Caki2 (cell line): ENCODE results near the gene ITM2B. TPM values are rescaled to one million over a fixed set of nuclear protein-coding genes. Genes with fewer than 3 reads are reported as not detected.

Experiments used
- DNase-seq: peaks from one replicate; pipeline ENCODE4 v3.0.0-alpha.2; 2015; ENCODE audit warnings: low read depth
- in situ Hi-C: cut with HindIII; loops from 2 replicates; pipeline ENCODE4 v1.10.0; 2016; ENCODE audit warnings: low sequenced_read_pairs, low pct_unique_long_range_greater_than_20kb, mixed read lengths
- total RNA-seq: library from RNA; depleted of rRNA; stranded (reverse); fragments of >200 nt; shearing (Covaris generic); gene quantifications from 2 replicates; pipeline ENCODE4 v1.2.3, GENCODE V29; 2014; ENCODE audit warnings: low replicate concordance

The ITM2B gene
- total RNA-seq, 1 experiment from 2014 or later = 179 TPM

- DNase-seq = no peak
- in situ Hi-C loops = no loop called here
These were observed 18.6 kb downstream of the ITM2B start for GRCh38 chr13:48251611-48252081.

DNA sequence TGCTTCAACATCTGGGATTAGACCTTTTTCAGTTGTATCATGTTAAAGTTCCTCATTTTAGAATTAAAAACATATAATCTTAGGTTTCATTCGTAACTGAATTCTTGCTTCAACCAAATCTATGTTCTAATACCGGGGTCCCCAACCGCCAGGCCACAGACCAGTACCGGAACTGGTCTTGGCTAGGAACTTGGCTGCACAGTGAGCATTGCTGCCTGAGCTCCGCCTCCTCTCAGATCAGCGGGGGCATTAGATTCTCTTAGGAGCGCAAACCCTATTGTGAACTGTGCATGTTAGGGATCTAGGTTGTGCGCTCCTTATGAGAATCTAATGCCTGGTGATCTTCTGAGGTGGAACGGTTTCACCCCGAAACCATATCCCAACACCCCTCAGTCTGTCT lies 19.2 kb downstream of the ITM2B start:
- in situ Hi-C loops = no loop called here
- DNase-seq = no peak

GRCh38 chr13:48253849-48254248 lies 20.8 kb downstream of the ITM2B start:
- no peak for DNase-seq
- in situ Hi-C loops = no loop called here

- in situ Hi-C loops = no loop called here
- no peak for DNase-seq
These were observed 22.1 kb downstream of the ITM2B start for GRCh38 chr13:48255090-48255489.

DNA sequence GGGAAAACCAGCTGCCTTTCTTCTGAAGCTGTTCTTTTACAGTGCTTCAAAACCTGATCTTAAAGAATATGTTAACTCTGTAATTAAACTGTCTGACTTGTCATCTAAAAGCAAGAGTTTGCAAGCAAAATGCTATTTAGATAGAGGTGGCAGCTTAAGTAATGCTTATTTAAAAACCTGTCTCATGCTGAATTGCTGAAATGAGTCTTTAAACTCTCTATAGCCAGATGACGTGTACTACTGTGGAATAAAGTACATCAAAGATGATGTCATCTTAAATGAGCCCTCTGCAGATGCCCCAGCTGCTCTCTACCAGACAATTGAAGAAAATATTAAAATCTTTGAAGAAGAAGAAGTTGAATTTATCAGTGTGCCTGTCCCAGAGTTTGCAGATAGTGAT lies 22.9 kb downstream of the ITM2B start:
- in situ Hi-C loops = no loop called here
- no peak for DNase-seq

DNA sequence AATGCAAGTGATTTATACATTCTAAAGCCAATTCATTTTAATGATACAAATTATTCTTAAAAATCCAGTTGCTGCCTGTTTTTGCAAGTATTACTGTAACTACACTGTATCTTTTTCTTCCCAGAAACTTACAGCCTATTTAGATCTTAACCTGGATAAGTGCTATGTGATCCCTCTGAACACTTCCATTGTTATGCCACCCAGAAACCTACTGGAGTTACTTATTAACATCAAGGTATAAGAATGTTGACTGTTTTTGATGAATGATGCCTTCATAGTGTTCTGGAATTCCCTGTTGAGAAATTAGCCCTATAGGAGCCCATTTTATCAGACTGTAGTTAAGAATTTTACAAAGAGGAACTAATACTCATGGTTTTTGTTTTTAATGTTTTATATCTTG lies 25.0 kb downstream of the ITM2B start:
- in situ Hi-C loops = no loop called here
- peak; percentile 39 for DNase-seq

DNA sequence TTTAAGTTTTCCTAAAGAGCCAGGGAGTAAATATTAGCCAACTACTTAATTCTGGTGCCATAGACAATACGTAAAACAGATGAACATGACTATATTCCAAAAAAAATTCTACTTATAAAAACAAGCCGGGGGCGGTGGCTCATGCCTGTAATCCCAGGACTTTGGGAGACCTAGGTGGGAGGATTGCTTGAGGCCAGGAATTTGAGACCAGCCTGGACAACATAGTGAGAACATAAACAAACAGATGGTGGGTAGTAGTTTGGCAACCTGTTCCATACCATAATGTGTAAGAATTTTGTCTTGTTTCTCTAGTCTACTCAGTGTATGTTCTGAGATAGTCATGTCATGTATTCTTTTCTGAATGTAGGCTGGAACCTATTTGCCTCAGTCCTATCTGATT lies 25.4 kb downstream of the ITM2B start:
- no peak for DNase-seq
- in situ Hi-C loops = no loop called here

DNA sequence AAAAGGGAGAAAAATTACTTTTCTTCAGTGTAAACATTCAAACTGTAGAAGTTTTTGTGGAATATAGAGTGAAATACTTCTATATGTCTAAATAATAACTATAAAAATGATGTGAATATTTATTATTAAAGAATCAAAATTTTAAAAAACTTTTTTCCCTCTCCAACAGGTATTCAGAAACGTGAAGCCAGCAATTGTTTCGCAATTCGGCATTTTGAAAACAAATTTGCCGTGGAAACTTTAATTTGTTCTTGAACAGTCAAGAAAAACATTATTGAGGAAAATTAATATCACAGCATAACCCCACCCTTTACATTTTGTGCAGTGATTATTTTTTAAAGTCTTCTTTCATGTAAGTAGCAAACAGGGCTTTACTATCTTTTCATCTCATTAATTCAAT lies 28.0 kb downstream of the ITM2B start:
- DNase-seq = no peak
- in situ Hi-C loops = no loop called here

GRCh38 chr13:48263196-48263595 lies 30.2 kb downstream of the ITM2B start:
- peak; percentile 14 for DNase-seq
- in situ Hi-C loops = no loop called here

- in situ Hi-C loops = no loop called here
- DNase-seq = no peak
These were observed 31.1 kb downstream of the ITM2B start for GRCh38 chr13:48264058-48264457.

- in situ Hi-C loops = no loop called here
- no peak for DNase-seq
These were observed 32.3 kb downstream of the ITM2B start for GRCh38 chr13:48265217-48265815.

GRCh38 chr13:48266150-48266549 lies 33.1 kb downstream of the ITM2B start:
- in situ Hi-C loops = no loop called here
- DNase-seq = no peak

DNA sequence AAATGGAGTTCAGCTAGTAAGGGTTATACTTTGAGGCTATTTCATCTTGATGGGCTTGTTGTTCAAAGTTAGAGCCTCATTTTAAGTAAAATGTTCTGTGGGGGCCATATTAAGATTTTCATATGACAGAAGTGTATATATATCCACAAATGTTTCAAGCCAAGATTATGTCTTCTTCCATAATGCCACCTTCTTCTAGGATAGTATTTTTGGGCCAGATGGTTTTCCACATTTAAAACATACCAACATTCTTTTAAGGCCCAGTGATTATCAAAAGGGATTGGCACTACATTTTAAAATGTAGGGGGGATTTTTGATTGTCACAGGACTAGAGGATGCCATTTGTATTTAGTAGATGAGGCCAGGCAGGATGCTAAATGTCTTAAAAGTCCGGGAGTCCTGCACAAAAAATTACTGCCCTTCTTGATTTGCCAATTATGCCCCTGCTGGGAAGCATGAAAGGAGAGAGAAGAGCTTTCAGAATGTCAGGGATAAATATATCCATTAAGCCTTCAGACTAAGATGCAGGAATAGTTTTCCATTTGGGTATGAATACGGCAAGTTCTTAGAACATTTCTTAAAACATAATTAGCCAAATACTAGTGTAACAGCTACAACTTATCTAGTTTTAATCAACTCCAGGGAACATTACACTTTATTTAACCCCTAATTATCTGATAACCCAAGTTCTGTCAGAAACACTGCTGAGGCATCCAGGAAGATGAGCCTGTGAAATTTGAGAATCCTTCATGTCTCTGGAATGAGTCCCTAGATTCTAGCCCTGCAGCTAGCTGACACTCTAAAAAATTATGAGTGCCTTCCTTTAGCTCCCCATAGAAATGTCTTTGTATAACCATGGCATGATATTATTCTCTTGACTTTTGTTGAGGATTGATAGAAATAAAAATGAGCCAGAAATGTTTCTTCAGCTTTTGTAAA lies 34.0 kb downstream of the ITM2B start:
- no peak for DNase-seq
- in situ Hi-C loops = no loop called here

GRCh38 chr13:48268019-48268418 lies 35.0 kb downstream of the ITM2B start:
- DNase-seq = no peak
- in situ Hi-C loops = no loop called here

DNA sequence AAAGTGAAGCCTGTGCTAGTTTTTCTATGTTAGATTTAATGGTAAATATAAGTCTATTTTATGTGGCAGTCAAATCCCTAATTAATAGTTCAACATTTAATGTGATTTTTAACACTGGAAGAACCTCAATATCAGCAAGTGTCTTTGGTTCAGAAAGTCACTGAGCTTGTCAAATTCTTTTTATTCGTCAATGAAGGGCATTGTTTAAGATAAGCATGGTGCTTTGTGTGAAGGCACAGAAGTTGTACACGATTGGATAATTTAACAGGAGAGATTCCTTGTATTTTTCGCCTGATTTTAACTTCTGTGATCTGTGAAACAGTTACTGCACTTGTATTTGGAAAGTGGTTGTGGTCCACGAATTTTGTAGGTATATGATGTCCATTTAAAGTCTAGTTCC lies 40.3 kb downstream of the ITM2B start:
- in situ Hi-C loops = no loop called here
- no peak for DNase-seq

DNA sequence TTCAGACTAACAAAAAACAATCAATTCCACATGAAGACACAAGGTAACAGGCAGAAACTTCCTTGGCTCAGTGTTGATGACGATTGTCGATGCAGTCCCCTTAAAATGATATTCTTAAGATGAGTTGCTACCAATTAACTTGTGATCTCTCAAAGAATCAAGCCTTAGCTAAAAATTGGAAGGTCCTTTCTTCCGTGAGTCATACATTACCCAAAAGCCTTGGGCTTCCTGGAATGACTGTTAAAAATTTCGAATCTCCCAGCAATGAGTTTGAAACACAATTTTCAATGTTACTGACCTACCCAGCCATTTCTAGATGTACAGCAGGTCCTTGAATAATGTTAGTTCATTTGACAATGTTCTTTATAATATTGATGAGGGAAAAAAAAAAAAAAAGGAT lies 42.5 kb downstream of the ITM2B start:
- no peak for DNase-seq

GRCh38 chr13:48278806-48279205 lies 45.8 kb downstream of the ITM2B start:
- in situ Hi-C loops = no loop called here
- no peak for DNase-seq

More for the DNA sequence above, 42.5 kb downstream of the ITM2B start:
- in situ Hi-C loops = no loop called here

DNA sequence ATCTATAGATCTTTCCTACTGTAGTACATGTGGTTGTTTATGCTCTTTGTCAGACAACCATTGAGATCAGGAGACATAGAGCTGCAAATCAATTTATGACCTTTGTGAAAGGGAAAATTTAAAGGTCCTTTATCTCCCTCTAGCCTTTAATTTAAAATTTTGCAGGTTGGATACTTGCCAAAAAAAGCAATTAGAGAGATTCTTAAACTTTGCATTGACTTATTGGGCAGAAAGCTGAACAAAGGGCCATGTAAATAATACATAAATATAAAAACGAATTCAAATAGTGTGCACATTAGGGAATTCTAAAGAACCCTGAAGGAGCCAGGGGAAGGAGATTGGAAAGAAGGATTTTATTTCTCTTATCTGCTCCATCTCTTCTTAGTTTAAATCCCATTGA lies 48.5 kb downstream of the ITM2B start:
- DNase-seq = no peak
- in situ Hi-C loops = no loop called here

DNA sequence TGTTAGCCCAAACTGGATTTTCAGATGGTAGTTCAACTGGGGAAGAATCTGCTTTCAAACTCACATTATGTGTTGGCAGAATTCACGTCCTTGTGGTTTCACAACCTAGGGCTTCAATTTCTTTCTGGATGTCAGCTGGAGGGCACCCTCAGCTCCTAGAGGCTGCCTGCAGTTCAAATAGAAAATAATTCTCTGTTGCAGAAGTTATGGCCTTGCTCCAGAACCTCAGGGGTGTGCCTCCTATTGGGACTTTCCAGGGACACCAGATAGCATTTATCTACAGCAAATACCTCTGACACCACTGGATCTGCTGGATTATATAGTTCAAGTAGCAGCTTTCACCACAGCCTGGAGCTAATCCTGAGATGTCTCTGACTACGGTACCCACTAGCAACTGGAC lies 58.7 kb downstream of the ITM2B start:
- no peak for DNase-seq
- in situ Hi-C loops = no loop called here

DNA sequence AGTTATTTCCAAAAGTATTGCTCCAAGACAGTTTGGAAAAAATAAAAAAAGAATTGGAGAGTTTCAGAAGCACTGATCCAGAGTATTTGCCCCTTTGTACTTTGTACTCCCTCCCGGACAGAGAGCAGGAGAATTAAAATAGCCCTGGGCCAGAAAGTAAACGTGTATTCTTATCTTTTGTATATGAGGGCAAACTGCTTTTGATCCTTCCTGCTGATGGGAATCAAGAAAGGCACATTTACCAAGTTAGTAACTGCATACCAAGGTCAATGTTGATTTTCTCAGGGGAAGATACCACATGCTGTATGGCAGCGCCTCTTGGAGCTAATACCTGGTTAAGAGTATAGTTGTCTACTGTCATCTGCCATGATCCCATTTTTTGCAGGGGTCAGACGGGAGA lies 59.6 kb downstream of the ITM2B start:
- no peak for DNase-seq
- in situ Hi-C loops = no loop called here
